ENCODE measurements around the gene COL13A1.

DNA sequence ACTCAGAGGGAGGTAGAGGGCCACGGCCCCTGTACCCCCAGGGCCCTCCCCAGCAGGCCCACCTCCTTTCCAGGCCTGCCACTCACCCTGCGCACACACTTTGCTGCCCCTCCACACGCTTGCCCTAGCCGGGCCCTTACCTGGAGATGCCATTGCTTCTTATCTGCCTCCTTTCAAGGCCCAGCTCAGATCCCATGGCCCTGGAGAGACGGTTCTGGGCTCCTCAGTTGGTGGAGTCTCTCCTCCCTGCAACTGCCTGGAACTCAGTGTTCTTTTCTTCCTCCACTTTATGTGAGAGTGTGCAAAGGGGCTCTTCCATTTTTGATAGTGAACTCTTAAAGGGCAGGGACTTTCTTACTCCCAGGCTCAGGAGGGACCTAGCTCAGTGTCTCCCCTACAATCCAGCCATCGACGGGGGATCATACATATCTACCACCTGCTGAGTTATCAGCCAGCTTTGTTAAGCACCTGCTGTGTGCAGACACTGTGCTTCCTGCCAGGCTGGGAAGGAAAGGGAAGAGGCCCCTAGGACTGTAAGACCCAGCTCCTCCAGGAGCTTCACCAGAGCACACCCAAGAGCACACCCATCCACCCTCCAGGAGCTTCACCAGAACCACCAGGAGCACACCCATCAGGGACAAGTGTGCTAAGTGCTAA, 161.6 kb downstream of the COL13A1 start:
- TF ChIP-seq, protein P1, sequence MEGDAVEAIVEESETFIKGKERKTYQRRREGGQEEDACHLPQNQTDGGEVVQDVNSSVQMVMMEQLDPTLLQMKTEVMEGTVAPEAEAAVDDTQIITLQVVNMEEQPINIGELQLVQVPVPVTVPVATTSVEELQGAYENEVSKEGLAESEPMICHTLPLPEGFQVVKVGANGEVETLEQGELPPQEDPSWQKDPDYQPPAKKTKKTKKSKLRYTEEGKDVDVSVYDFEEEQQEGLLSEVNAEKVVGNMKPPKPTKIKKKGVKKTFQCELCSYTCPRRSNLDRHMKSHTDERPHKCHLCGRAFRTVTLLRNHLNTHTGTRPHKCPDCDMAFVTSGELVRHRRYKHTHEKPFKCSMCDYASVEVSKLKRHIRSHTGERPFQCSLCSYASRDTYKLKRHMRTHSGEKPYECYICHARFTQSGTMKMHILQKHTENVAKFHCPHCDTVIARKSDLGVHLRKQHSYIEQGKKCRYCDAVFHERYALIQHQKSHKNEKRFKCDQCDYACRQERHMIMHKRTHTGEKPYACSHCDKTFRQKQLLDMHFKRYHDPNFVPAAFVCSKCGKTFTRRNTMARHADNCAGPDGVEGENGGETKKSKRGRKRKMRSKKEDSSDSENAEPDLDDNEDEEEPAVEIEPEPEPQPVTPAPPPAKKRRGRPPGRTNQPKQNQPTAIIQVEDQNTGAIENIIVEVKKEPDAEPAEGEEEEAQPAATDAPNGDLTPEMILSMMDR (IDR thresholded peaks at IDR 0.05): no peak
- TF ChIP-seq POLR2AphosphoS5 (IDR thresholded peaks at IDR 0.05; ENCODE audit: low read depth, low read length): no peak
- no peak for TF ChIP-seq TEAD4 (IDR thresholded peaks at IDR 0.05; ENCODE audit: borderline replicate concordance, insufficient read depth)
- TF ChIP-seq, protein P2, sequence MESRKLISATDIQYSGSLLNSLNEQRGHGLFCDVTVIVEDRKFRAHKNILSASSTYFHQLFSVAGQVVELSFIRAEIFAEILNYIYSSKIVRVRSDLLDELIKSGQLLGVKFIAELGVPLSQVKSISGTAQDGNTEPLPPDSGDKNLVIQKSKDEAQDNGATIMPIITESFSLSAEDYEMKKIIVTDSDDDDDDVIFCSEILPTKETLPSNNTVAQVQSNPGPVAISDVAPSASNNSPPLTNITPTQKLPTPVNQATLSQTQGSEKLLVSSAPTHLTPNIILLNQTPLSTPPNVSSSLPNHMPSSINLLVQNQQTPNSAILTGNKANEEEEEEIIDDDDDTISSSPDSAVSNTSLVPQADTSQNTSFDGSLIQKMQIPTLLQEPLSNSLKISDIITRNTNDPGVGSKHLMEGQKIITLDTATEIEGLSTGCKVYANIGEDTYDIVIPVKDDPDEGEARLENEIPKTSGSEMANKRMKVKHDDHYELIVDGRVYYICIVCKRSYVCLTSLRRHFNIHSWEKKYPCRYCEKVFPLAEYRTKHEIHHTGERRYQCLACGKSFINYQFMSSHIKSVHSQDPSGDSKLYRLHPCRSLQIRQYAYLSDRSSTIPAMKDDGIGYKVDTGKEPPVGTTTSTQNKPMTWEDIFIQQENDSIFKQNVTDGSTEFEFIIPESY (IDR thresholded peaks at IDR 0.05; ENCODE audit: borderline replicate concordance, low read depth): no peak
- no peak for TF ChIP-seq MXI1 (IDR thresholded peaks at IDR 0.05; ENCODE audit: low read depth, low read length)
- no peak for TF ChIP-seq FOXJ3 (CRISPR knock-in tag; IDR thresholded peaks at IDR 0.05)
- no peak for TF ChIP-seq JUND (IDR thresholded peaks at IDR 0.05)
- no peak for TF ChIP-seq TAF1 (IDR thresholded peaks at IDR 0.05; ENCODE audit: borderline replicate concordance, low read depth, low read length)
- no peak for TF ChIP-seq YY1 (IDR thresholded peaks at IDR 0.05; ENCODE audit: low read depth)

Measured in SK-N-SH (cell line).